G401 (cell line): Measurements from ENCODE around the gene TTYH2. TPM values are rescaled to one million over a fixed set of nuclear protein-coding genes. Genes with fewer than 3 reads are reported as not detected.

Source experiments
- DNase-seq: peaks from one replicate; pipeline ENCODE4 v3.0.0-alpha.2; 2015; ENCODE audit warnings: low spot score
- in situ Hi-C: cut with HindIII; loops from 2 replicates; pipeline ENCODE4 v1.10.0; 2016; ENCODE audit warnings: low sequenced_read_pairs, mixed read lengths
- total RNA-seq: library from RNA; depleted of rRNA; stranded (reverse); fragments of >200 nt; shearing (Covaris generic); gene quantifications from 2 replicates; pipeline ENCODE4 v1.2.3, GENCODE V29; 2014

TTYH2 gene
- total RNA-seq, 1 experiment from 2014 or later, result 7.6 TPM

DNA sequence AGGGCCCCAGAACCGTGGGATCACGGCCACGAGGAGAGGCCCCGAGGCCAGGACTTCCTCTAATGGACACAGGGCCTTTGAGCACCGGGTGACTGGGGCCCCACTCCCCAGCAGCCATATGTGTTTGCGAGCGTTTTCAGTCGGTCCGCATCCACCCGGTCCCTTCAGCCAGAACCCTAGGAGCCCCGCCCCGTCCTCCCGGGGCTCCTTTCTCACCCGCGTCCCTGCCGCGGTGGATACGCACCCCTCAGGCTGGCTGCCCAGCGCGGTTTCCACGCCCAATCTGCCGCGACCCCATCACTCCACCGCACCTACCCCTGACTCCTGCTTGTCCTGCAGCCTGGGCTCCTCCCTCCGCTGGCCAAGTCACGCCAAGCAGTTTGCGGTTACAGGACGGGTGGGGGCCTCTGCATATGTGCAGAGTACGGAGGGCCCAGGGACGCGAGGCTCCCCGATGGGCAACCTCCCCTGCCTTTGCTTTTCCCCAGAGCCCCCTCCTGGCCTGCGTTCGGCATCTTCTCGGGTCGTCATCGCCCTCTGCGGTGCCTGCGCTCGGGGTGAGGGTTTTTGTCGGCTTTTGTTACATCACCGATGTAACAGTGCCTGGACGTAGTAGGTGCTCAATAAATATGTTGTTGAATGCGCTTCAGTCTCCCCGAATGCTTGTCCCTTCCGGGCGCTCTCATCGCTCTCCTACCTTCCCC is 1.0 kb upstream of the TTYH2 start:
- in situ Hi-C loops, result no loop called here
- no peak for DNase-seq

DNA sequence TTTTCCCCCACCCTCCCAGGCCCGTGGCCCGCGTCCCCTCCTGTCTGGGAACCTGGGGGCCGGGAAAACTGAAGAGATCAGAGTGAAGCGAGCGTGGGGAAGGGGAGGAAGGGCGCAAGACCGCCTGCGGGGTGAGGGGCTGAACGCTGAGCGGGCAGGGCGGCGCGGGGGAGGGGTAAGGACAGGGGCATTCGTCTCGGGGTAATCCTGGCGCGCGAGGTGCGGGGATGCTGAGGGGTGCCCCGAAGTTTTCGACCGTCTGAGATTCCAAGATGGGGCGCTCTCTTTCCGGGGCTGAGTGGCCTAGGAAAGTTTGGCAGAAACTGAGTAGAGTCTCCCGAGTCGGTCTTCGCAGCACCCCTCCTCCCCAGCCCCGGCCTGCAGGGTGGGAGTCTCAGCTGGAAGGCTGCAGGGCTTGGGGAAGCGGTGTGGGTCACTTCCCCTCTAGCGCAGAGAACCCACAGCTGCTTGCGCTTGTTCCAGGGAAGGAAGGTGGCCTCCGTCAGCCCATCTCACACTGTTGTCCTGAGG is 555 bp downstream of the TTYH2 start:
- no peak for DNase-seq
- in situ Hi-C loops, result no loop called here

GRCh38 chr17:74214484-74215341 is 1.3 kb downstream of the TTYH2 start:
- no peak for DNase-seq
- in situ Hi-C loops, result no loop called here

GRCh38 chr17:74215342-74215727 is 2.0 kb downstream of the TTYH2 start:
- no peak for DNase-seq
- in situ Hi-C loops, result no loop called here

- in situ Hi-C loops, result no loop called here
- DNase-seq, result no peak
Measured at GRCh38 chr17:74216505-74216904, 3.1 kb downstream of the TTYH2 start.

DNA sequence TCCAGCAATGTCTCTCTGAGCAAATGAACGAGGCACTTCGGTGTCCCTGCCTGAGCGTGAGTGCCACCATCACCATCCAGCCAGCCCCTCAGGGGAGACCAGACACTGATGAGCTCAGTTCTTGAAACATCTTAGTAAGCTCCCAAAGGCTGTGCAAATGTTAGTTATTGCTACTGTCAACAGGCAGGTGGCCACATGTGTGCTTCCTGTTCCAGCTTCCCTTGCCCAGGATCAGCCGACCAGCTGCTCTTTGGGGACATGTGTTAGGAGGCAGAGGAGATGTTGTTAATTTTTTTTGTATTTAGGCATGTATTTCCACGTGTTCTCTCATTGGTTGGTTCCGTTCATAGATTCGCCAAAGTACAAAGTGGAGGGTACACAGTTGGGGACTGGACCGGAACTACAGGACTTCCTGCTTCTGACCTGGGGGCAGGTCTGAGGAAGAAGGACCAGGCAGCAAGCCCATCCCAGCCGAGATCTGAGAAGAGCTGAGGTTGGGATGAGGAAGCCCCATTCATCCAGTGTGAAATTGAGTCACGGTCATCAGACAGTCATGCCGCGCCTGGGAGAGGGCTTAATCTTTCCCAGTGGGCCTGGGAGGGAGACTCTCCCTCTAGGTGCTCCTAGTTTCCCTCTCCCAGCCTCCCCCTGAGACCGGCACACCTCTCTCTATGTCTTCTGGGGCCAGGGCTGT is 3.8 kb downstream of the TTYH2 start:
- in situ Hi-C loops, result no loop called here
- no peak for DNase-seq

DNA sequence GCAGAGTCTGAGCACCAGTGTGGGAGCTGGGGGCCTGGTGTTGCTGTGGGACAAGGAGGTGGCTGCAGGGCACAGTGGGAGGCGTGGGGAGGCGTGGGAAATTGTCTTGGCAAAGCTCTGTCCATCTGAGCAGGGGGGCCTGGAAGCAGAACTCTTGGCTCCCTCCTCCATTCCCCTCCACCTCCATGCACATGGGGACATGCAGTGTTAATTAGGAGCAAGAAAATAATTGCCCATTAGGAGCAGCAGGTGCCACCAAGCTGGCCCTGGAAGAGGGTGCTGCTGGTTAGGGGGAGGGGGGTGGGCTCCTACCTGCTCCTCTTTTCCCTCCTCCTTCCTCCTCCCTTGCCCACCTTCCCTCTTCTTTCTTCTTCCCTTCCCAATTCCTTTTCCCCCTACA is 4.5 kb downstream of the TTYH2 start:
- DNase-seq, result no peak
- in situ Hi-C loops, result no loop called here

DNA sequence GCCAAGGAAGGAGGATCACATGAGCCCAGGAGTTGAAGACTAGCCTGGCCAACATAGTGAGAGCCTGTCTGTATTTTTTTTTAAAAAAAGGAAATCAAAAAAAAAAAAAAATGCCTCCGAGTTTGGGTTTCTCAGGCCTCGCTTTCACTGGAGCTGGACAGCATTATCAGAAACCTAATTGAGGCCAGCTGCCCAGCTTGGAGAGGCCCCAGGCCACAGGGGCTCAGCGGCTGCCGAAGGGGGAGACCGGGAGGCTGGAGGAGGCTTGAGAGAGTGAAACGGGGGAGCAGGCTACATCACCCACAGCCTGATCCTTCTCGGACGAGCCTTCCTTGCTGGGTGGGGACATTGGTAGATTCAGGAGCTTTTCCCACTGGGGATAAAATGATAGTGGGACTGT is 5.1 kb downstream of the TTYH2 start:
- in situ Hi-C loops, result no loop called here
- DNase-seq, result no peak

DNA sequence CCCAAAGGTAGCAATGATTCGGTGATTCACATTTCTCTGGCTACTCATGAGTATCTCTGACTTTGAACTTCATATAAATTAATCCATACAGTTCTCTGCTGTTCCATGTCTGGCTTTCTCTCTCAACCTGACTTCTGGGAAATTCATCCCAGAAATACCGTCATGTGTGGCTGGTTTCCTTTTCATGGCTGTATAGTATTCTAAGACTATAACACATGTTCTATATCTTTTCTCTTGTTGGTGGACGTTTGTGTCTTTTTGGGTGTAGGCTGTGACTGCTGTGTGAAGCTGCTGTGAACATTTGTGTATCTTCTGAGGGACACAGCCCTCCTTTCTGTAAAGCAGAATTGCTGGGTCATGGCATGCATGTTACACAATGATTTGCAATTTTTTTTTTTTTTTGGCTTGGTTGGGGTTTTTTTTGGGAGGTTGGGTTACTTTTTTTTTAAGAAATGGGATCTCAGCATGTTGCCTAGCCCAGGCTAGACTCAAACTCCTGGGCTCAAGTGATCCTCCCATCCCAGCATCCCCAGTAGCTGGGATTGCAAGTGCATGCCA is 6.3 kb downstream of the TTYH2 start:
- in situ Hi-C loops, result no loop called here
- DNase-seq, result no peak

GRCh38 chr17:74220219-74220618 is 6.8 kb downstream of the TTYH2 start:
- in situ Hi-C loops, result no loop called here
- no peak for DNase-seq

GRCh38 chr17:74220946-74221818 is 7.8 kb downstream of the TTYH2 start:
- in situ Hi-C loops, result no loop called here
- DNase-seq, result peak; percentile 93

DNA sequence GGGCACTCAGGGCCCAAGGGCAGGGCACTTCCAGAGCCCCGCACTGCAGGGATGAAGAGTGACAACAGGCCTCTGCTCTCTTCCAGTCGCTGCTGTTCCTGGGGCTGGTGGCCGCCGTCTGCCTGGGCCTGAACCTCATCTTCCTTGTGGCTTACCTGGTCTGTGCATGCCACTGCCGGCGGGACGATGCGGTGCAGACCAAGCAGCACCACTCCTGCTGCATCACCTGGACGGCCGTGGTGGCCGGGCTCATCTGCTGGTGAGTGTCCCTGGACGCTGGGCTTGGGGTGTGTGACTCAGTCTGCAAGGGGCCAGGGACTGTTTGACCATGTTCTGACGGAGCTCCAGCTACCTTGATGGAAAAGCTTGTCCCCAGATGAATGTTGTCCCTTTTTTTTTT is 9.0 kb downstream of the TTYH2 start:
- in situ Hi-C loops, result no loop called here
- DNase-seq, result no peak

- in situ Hi-C loops, result no loop called here
- no peak for DNase-seq
Measured at GRCh38 chr17:74223901-74224300, 10.5 kb downstream of the TTYH2 start.

GRCh38 chr17:74224959-74225725 is 11.8 kb downstream of the TTYH2 start:
- DNase-seq, result no peak
- in situ Hi-C loops, result no loop called here

- in situ Hi-C loops, result no loop called here
- DNase-seq, result no peak
Measured at GRCh38 chr17:74226252-74226651, 12.9 kb downstream of the TTYH2 start.

- in situ Hi-C loops, result no loop called here
- DNase-seq, result no peak
Measured at GRCh38 chr17:74227271-74228080, 14.1 kb downstream of the TTYH2 start.

- DNase-seq, result no peak
- in situ Hi-C loops, result no loop called here
Measured at GRCh38 chr17:74228306-74228978, 15.1 kb downstream of the TTYH2 start.
